Neuron (in vitro differentiated cells): Measurements from ENCODE around the gene SNX32.
A peak's percentile ranks its signal among the peaks of the same experiment; 100 is the strongest.

ENCODE experiments used
- H2AFZ ChIP-seq: one replicate; pipeline ENCODE4 v1.6.1; 2013; ENCODE audit warnings: low read depth, mild to moderate bottlenecking, inconsistent platforms, low read length, moderate library complexity
- H3K27me3 ChIP-seq: one replicate; pipeline ENCODE4 v1.6.1; 2013; ENCODE audit warnings: low read length; ENCODE audit not compliant: insufficient read depth
- H3K36me3 ChIP-seq: one replicate; pipeline ENCODE4 v1.6.1; 2013; ENCODE audit warnings: low read length; ENCODE audit not compliant: insufficient read depth
- H3K4me1 ChIP-seq: one replicate; pipeline ENCODE4 v1.6.1; 2013; ENCODE audit warnings: low read length; ENCODE audit not compliant: insufficient read depth
- H3K4me3 ChIP-seq: 2 replicates; pipeline ENCODE4 v1.5.1; 2013; ENCODE audit warnings: mild to moderate bottlenecking, low read length, moderate library complexity
- H3K9me3 ChIP-seq: one replicate; pipeline ENCODE4 v1.6.1; 2013; ENCODE audit warnings: low read length

SNX32 gene

GRCh38 chr11:65833297-65834030 is at the start of gene SNX32:
SNX32 (plus strand) TSS chr11:65833963; CDS start chr11:65834066, 103 bp downstream.
- Histone ChIP-seq H3K9me3 (no peaks in the 10 kb centered on the region), H3K4me3 (peak within 1 kb of the TSS; percentile 50), H2AFZ (peak within 1 kb of the TSS; percentile 9), H3K27me3 (no peaks in the 10 kb centered on the region), H3K4me1 (peaks cover 10% of the 10 kb centered on the region), H3K36me3 (no peaks in the 10 kb centered on the region)

GRCh38 chr11:65785319-65786007 is 48.3 kb upstream of the SNX32 start:
- Histone ChIP-seq H3K27me3 (peaks cover 76% of the 10 kb centered on the region), H2AFZ (no peak overlapping the region), H3K36me3 (no peaks in the 10 kb centered on the region), H3K4me3 (no peak overlapping the region), H3K4me1 (no peaks in the 10 kb centered on the region), H3K9me3 (no peaks in the 10 kb centered on the region)

- Histone ChIP-seq H3K4me1 (no peaks in the 10 kb centered on the region), H3K36me3 (no peaks in the 10 kb centered on the region), H3K9me3 (no peaks in the 10 kb centered on the region), H3K4me3 (no peak overlapping the region), H3K27me3 (peaks cover 83% of the 10 kb centered on the region), H2AFZ (no peak overlapping the region)
Measured at GRCh38 chr11:65786008-65786785, 47.6 kb upstream of the SNX32 start.

GRCh38 chr11:65786786-65787636 is 46.8 kb upstream of the SNX32 start, which contains the start of gene OVOL1:
OVOL1 (plus strand) TSS chr11:65787063; CDS start chr11:65787374, 311 bp downstream.
- no peaks in the 10 kb centered on the region for H3K9me3 ChIP-seq
- H3K4me1 ChIP-seq, result no peaks in the 10 kb centered on the region
- H2AFZ ChIP-seq, result no peak within 1 kb of the TSS
- H3K4me3 ChIP-seq, result no peak within 1 kb of the TSS
- no peaks in the 10 kb centered on the region for H3K36me3 ChIP-seq
- H3K27me3 ChIP-seq, result peaks cover 89% of the 10 kb centered on the region

GRCh38 chr11:65787649-65788622 is 45.8 kb upstream of the SNX32 start:
- H3K9me3 ChIP-seq, result no peaks in the 10 kb centered on the region
- H3K4me1 ChIP-seq, result no peaks in the 10 kb centered on the region
- no peaks in the 10 kb centered on the region for H3K36me3 ChIP-seq
- no peak overlapping the region for H3K4me3 ChIP-seq
- peaks cover 89% of the 10 kb centered on the region for H3K27me3 ChIP-seq
- H2AFZ ChIP-seq, result no peak overlapping the region

- H3K4me1 ChIP-seq, result no peaks in the 10 kb centered on the region
- peaks cover 94% of the 10 kb centered on the region for H3K27me3 ChIP-seq
- no peak overlapping the region for H3K4me3 ChIP-seq
- no peaks in the 10 kb centered on the region for H3K36me3 ChIP-seq
- H2AFZ ChIP-seq, result no peak overlapping the region
- no peaks in the 10 kb centered on the region for H3K9me3 ChIP-seq
Measured at GRCh38 chr11:65788821-65789220, 44.9 kb upstream of the SNX32 start.

- Histone ChIP-seq H2AFZ (no peak overlapping the region), H3K36me3 (no peaks in the 10 kb centered on the region), H3K4me1 (no peaks in the 10 kb centered on the region), H3K9me3 (no peaks in the 10 kb centered on the region), H3K4me3 (no peak overlapping the region), H3K27me3 (peaks cover 94% of the 10 kb centered on the region)
Measured at GRCh38 chr11:65789230-65790103, 44.3 kb upstream of the SNX32 start.

GRCh38 chr11:65790104-65790901 is 43.5 kb upstream of the SNX32 start:
- no peaks in the 10 kb centered on the region for H3K9me3 ChIP-seq
- no peak overlapping the region for H2AFZ ChIP-seq
- H3K36me3 ChIP-seq, result no peaks in the 10 kb centered on the region
- H3K4me1 ChIP-seq, result no peaks in the 10 kb centered on the region
- no peak overlapping the region for H3K4me3 ChIP-seq
- H3K27me3 ChIP-seq, result peaks cover 95% of the 10 kb centered on the region

- Histone ChIP-seq H2AFZ (no peak overlapping the region), H3K9me3 (no peaks in the 10 kb centered on the region), H3K36me3 (no peaks in the 10 kb centered on the region), H3K4me1 (no peaks in the 10 kb centered on the region), H3K4me3 (no peak overlapping the region), H3K27me3 (peaks cover 94% of the 10 kb centered on the region)
Measured at GRCh38 chr11:65790902-65791650, 42.7 kb upstream of the SNX32 start.

DNA sequence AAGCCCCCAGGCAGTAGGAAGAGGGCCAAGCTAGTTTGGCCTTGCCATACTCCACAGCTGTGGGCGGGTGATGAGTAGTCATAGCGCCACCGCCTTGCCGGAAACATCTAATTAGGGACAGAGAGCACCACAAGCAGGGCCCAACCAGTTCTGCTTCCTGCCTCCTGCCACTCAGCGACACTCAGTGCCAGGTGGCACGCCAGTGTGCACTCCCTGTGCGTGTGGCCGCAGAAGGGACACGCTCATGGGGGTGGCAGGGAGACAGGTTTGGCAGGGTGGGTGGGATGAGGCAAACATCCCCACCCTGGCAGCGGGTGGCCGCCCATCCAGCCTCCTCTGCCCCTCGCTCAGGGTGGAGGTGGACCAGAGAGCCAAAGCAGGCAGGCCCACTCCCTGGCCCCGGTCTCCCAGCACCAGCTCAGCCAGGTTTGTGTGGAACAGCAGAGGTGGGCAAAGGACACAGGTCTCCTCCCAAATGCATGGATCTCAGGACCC is 42.0 kb upstream of the SNX32 start:
- Histone ChIP-seq H3K4me3 (no peak overlapping the region), H2AFZ (no peak overlapping the region), H3K9me3 (no peaks in the 10 kb centered on the region), H3K27me3 (peaks cover 95% of the 10 kb centered on the region), H3K4me1 (no peaks in the 10 kb centered on the region), H3K36me3 (no peaks in the 10 kb centered on the region)
